ENCODE results near the gene NXPE1.

The NXPE1 gene

GRCh38 chr11:114553642-114554041, 6.0 kb downstream of the NXPE1 start:
- H3K27ac ChIP-seq (ENCODE audit: low read depth, low read length): no peak overlapping the region
- no peaks in the 10 kb centered on the region for H3K27me3 ChIP-seq (ENCODE audit: control insufficient read depth, insufficient read depth, low read length)
- H3K4me3 ChIP-seq (ENCODE audit: low read length): no peak overlapping the region
- no peak overlapping the region for H3K9ac ChIP-seq (ENCODE audit: low read length)
- no peaks in the 10 kb centered on the region for H3K4me1 ChIP-seq (ENCODE audit: control insufficient read depth, insufficient read depth, low read length)
- no peaks in the 10 kb centered on the region for H3K36me3 ChIP-seq (ENCODE audit: control insufficient read depth, insufficient read depth, low read length)

GRCh38 chr11:114551060-114551459, 8.6 kb downstream of the NXPE1 start:
- H3K36me3 ChIP-seq (ENCODE audit: control insufficient read depth, insufficient read depth, low read length): no peaks in the 10 kb centered on the region
- no peak overlapping the region for H3K9ac ChIP-seq (ENCODE audit: low read length)
- H3K4me3 ChIP-seq (ENCODE audit: low read length): no peak overlapping the region
- no peaks in the 10 kb centered on the region for H3K4me1 ChIP-seq (ENCODE audit: control insufficient read depth, insufficient read depth, low read length)
- H3K27ac ChIP-seq (ENCODE audit: low read depth, low read length): no peak overlapping the region
- no peaks in the 10 kb centered on the region for H3K27me3 ChIP-seq (ENCODE audit: control insufficient read depth, insufficient read depth, low read length)

- H3K9ac ChIP-seq (ENCODE audit: low read length): no peak overlapping the region
- H3K27ac ChIP-seq (ENCODE audit: low read depth, low read length): no peak overlapping the region
- H3K4me3 ChIP-seq (ENCODE audit: low read length): no peak overlapping the region
- H3K36me3 ChIP-seq (ENCODE audit: control insufficient read depth, insufficient read depth, low read length): peaks cover 6% of the 10 kb centered on the region
- H3K27me3 ChIP-seq (ENCODE audit: control insufficient read depth, insufficient read depth, low read length): no peaks in the 10 kb centered on the region
- H3K4me1 ChIP-seq (ENCODE audit: control insufficient read depth, insufficient read depth, low read length): no peaks in the 10 kb centered on the region
These were observed 34.0 kb downstream of the NXPE1 start for GRCh38 chr11:114525682-114526081.

GRCh38 chr11:114524122-114524521, 35.6 kb downstream of the NXPE1 start:
- Histone ChIP-seq H3K27ac (ENCODE audit: low read depth, low read length) (no peak overlapping the region), H3K9ac (ENCODE audit: low read length) (no peak overlapping the region), H3K27me3 (ENCODE audit: control insufficient read depth, insufficient read depth, low read length) (no peaks in the 10 kb centered on the region), H3K4me3 (ENCODE audit: low read length) (no peak overlapping the region), H3K4me1 (ENCODE audit: control insufficient read depth, insufficient read depth, low read length) (no peaks in the 10 kb centered on the region), H3K36me3 (ENCODE audit: control insufficient read depth, insufficient read depth, low read length) (no peaks in the 10 kb centered on the region)

- Histone ChIP-seq H3K4me3 (ENCODE audit: low read length) (no peak overlapping the region), H3K27ac (ENCODE audit: low read depth, low read length) (no peak overlapping the region), H3K4me1 (ENCODE audit: control insufficient read depth, insufficient read depth, low read length) (no peaks in the 10 kb centered on the region), H3K27me3 (ENCODE audit: control insufficient read depth, insufficient read depth, low read length) (no peaks in the 10 kb centered on the region), H3K36me3 (ENCODE audit: control insufficient read depth, insufficient read depth, low read length) (no peaks in the 10 kb centered on the region), H3K9ac (ENCODE audit: low read length) (no peak overlapping the region)
These were observed 36.9 kb downstream of the NXPE1 start for GRCh38 chr11:114522818-114523217.

- Histone ChIP-seq H3K4me1 (ENCODE audit: control insufficient read depth, insufficient read depth, low read length) (no peaks in the 10 kb centered on the region), H3K4me3 (ENCODE audit: low read length) (no peak overlapping the region), H3K27me3 (ENCODE audit: control insufficient read depth, insufficient read depth, low read length) (no peaks in the 10 kb centered on the region), H3K27ac (ENCODE audit: low read depth, low read length) (no peak overlapping the region), H3K36me3 (ENCODE audit: control insufficient read depth, insufficient read depth, low read length) (no peaks in the 10 kb centered on the region), H3K9ac (ENCODE audit: low read length) (no peak overlapping the region)
These were observed 48.1 kb downstream of the NXPE1 start for GRCh38 chr11:114511538-114511937.

- no peak overlapping the region for H3K9ac ChIP-seq (ENCODE audit: low read length)
- no peak overlapping the region for H3K27ac ChIP-seq (ENCODE audit: low read depth, low read length)
These were observed 48.6 kb downstream of the NXPE1 start for GRCh38 chr11:114511079-114511478.

GRCh38 chr11:114501901-114502300, 57.8 kb downstream of the NXPE1 start:
- no peak overlapping the region for H3K9ac ChIP-seq (ENCODE audit: low read length)
- H3K27ac ChIP-seq (ENCODE audit: low read depth, low read length): no peak overlapping the region
- no peak overlapping the region for H3K4me3 ChIP-seq (ENCODE audit: low read length)
- no peaks in the 10 kb centered on the region for H3K36me3 ChIP-seq (ENCODE audit: control insufficient read depth, insufficient read depth, low read length)
- no peaks in the 10 kb centered on the region for H3K27me3 ChIP-seq (ENCODE audit: control insufficient read depth, insufficient read depth, low read length)
- H3K4me1 ChIP-seq (ENCODE audit: control insufficient read depth, insufficient read depth, low read length): no peaks in the 10 kb centered on the region

More at GRCh38 chr11:114511079-114511478, 48.6 kb downstream of the NXPE1 start:
- no peaks in the 10 kb centered on the region for H3K4me1 ChIP-seq (ENCODE audit: control insufficient read depth, insufficient read depth, low read length)
- no peaks in the 10 kb centered on the region for H3K27me3 ChIP-seq (ENCODE audit: control insufficient read depth, insufficient read depth, low read length)
- H3K4me3 ChIP-seq (ENCODE audit: low read length): no peak overlapping the region
- H3K36me3 ChIP-seq (ENCODE audit: control insufficient read depth, insufficient read depth, low read length): no peaks in the 10 kb centered on the region

- Histone ChIP-seq H3K4me1 (ENCODE audit: control insufficient read depth, insufficient read depth, low read length) (no peaks in the 10 kb centered on the region), H3K4me3 (ENCODE audit: low read length) (no peak overlapping the region), H3K9ac (ENCODE audit: low read length) (no peak overlapping the region), H3K27me3 (ENCODE audit: control insufficient read depth, insufficient read depth, low read length) (no peaks in the 10 kb centered on the region), H3K27ac (ENCODE audit: low read depth, low read length) (no peak overlapping the region), H3K36me3 (ENCODE audit: control insufficient read depth, insufficient read depth, low read length) (no peaks in the 10 kb centered on the region)
These were observed 59.9 kb downstream of the NXPE1 start for GRCh38 chr11:114499756-114500155.

GRCh38 chr11:114496915-114497314, 62.8 kb downstream of the NXPE1 start:
- Histone ChIP-seq H3K36me3 (ENCODE audit: control insufficient read depth, insufficient read depth, low read length) (no peaks in the 10 kb centered on the region), H3K4me3 (ENCODE audit: low read length) (no peak overlapping the region), H3K4me1 (ENCODE audit: control insufficient read depth, insufficient read depth, low read length) (no peaks in the 10 kb centered on the region), H3K27ac (ENCODE audit: low read depth, low read length) (no peak overlapping the region), H3K27me3 (ENCODE audit: control insufficient read depth, insufficient read depth, low read length) (no peaks in the 10 kb centered on the region), H3K9ac (ENCODE audit: low read length) (no peak overlapping the region)

- H3K36me3 ChIP-seq (ENCODE audit: control insufficient read depth, insufficient read depth, low read length): no peaks in the 10 kb centered on the region
- H3K9ac ChIP-seq (ENCODE audit: low read length): no peak overlapping the region
- peaks cover 7% of the 10 kb centered on the region for H3K4me1 ChIP-seq (ENCODE audit: control insufficient read depth, insufficient read depth, low read length)
- H3K27ac ChIP-seq (ENCODE audit: low read depth, low read length): no peak overlapping the region
- no peak overlapping the region for H3K4me3 ChIP-seq (ENCODE audit: low read length)
- no peaks in the 10 kb centered on the region for H3K27me3 ChIP-seq (ENCODE audit: control insufficient read depth, insufficient read depth, low read length)
These were observed 75.8 kb downstream of the NXPE1 start for GRCh38 chr11:114483929-114484328.

GRCh38 chr11:114482114-114482513, 77.6 kb downstream of the NXPE1 start:
- H3K27ac ChIP-seq (ENCODE audit: low read depth, low read length): no peak overlapping the region
- H3K36me3 ChIP-seq (ENCODE audit: control insufficient read depth, insufficient read depth, low read length): no peaks in the 10 kb centered on the region
- H3K27me3 ChIP-seq (ENCODE audit: control insufficient read depth, insufficient read depth, low read length): no peaks in the 10 kb centered on the region
- no peak overlapping the region for H3K9ac ChIP-seq (ENCODE audit: low read length)
- H3K4me3 ChIP-seq (ENCODE audit: low read length): no peak overlapping the region
- H3K4me1 ChIP-seq (ENCODE audit: control insufficient read depth, insufficient read depth, low read length): peaks cover 10% of the 10 kb centered on the region

GRCh38 chr11:114479331-114479730, 80.3 kb downstream of the NXPE1 start:
- H3K9ac ChIP-seq (ENCODE audit: low read length): no peak overlapping the region
- H3K36me3 ChIP-seq (ENCODE audit: control insufficient read depth, insufficient read depth, low read length): no peaks in the 10 kb centered on the region
- no peaks in the 10 kb centered on the region for H3K27me3 ChIP-seq (ENCODE audit: control insufficient read depth, insufficient read depth, low read length)
- no peak overlapping the region for H3K4me3 ChIP-seq (ENCODE audit: low read length)
- H3K4me1 ChIP-seq (ENCODE audit: control insufficient read depth, insufficient read depth, low read length): peaks cover 10% of the 10 kb centered on the region
- no peak overlapping the region for H3K27ac ChIP-seq (ENCODE audit: low read depth, low read length)

Data from rectal smooth muscle tissue (tissue), 1 donor.